NAMALWA (cell line): ENCODE data around the gene OSBPL3.

Experiments used
- DNase-seq: peaks from one replicate; pipeline ENCODE4 v3.0.0-alpha.2; 2015; ENCODE audit warnings: low spot score

The OSBPL3 gene

GRCh38 chr7:24980534-24981170, 674 bp upstream of the OSBPL3 start:
- DNase-seq: peak; percentile 81

DNA sequence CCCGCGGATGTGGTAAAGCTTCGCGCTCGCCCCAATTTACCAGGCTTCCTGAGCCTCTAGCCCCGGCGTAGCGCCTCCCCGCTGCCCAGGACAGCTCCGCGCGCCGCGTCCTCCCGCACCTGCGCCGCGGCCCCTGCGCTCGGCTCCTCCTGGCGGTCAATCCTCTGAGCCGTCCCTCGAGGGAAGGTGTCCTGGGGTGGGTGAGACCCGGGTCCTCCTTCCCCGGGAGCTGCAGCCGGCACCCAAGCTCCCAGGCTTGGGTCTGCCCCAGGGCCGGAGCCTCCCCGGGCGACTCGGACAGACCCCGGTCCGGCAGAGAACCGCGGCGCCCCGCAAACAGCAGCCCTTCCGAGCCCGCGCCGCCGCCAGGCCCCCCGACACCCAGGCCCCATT, 512 bp downstream of the OSBPL3 start:
- DNase-seq: peak; percentile 82

GRCh38 chr7:24978843-24979469, 1.0 kb downstream of the OSBPL3 start:
- no peak for DNase-seq

GRCh38 chr7:24975644-24976260, 4.2 kb downstream of the OSBPL3 start:
- DNase-seq: no peak

DNA sequence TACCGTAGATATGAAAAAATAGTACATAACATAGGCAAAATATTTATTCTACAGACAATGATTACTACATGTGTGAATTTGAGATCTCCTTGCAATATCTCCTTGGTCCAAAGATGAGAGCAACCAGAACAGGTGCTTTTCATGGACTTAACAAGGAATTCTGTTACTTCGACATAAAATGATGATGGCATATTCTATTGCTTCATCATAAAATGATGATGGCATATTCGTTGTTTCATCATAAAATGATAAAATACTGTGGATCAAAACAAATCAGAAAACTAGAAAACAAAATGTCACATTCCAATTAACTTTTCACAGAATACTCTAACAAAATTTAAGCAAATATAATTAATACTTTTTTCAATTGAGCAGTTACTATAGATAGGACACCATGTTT, 4.8 kb downstream of the OSBPL3 start:
- no peak for DNase-seq

DNA sequence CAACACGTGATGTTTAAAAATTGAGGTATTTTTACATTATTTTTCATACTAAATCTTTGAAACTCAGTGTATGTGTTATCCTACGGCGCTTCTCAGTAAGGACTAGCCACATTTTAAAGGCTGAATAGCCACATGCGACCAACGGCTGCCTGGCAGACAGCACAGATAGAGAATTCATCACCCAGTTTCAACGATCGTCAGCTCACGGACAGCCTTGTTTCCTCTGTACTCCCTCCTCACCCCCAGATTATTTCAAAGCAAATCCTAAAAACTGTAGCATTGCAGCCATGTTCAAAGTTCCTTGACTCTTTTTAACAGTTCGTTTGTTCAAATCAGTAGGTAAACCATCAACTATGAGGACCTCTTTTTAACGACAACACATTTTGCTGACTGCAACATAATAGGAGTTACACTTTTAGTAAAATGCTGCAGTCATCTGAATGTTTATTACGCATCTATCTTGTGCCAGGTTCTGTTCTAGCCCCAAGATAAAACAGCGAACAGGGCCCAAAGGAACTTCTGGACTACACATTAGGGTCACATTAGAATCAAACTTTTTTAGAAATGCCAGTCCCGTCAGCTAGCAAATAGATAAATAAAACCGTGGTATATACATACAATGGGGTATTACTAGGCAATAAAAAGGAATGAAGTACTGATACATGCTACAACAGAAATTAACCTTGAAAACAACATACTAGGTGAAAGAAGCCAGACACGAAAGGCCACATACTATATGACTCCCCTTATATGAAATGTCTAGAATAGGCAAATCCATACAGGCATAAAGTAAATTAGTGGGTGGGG, 5.7 kb downstream of the OSBPL3 start:
- DNase-seq: no peak

GRCh38 chr7:24972991-24973390, 7.0 kb downstream of the OSBPL3 start:
- DNase-seq: no peak

DNA sequence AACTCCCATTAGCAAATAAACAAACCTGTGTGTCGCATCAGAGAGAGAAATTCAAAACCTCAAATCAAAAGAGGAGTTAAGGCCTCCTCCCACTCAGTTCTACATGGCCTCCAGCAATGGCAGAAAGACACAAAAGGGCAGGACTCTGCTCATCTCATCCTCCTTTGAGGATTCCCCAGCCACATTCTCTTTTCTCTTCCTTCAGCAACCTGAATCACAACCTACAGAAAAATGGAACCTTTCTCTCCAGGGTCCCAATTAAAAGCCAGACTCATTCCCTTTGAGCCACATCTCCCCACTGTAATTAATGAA, 7.9 kb downstream of the OSBPL3 start:
- DNase-seq: no peak

- DNase-seq: no peak
These were observed 8.4 kb downstream of the OSBPL3 start for GRCh38 chr7:24971333-24972165.

DNA sequence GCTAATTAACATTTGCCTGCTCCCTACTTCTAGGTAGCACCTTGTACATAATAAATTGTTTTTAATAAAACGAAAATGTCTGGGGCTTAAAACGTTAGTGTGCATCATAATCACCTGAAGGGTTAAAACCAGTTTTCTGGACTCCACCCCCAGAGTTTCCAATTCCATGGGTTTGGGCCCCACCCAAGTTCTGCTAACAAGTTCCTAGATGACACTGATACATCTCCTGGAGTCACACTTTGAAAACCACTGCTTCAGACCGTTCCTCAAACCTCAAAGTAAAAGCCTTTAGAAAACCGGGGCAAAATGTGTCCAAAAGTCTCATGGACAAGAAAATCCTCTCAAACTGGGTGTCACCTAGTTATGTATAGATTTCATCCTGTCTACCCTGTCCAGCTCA, 9.3 kb downstream of the OSBPL3 start:
- DNase-seq: no peak

DNA sequence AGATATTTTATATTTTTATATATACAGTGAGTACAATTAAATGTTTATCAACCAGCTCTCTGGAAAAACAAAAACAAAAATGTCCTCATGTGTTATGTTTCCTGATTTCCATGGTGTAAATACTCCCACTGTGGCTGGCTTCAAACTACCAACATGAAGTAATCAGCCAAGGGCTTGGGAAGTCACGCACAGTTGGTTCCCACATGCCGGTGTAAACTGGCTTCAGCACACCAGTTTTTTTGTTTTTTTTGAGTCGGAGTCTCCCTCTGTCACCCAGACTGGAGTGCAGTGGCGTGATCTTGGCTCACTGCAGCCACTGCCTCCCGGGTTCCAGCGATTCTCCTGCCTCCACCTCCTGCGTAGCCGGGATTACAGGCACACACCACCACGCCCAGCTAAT, 11.8 kb downstream of the OSBPL3 start:
- DNase-seq: no peak

- peak; percentile 26 for DNase-seq
These were observed 12.3 kb downstream of the OSBPL3 start for GRCh38 chr7:24967696-24968095.

- DNase-seq: no peak
These were observed 13.2 kb downstream of the OSBPL3 start for GRCh38 chr7:24966802-24967201.

DNA sequence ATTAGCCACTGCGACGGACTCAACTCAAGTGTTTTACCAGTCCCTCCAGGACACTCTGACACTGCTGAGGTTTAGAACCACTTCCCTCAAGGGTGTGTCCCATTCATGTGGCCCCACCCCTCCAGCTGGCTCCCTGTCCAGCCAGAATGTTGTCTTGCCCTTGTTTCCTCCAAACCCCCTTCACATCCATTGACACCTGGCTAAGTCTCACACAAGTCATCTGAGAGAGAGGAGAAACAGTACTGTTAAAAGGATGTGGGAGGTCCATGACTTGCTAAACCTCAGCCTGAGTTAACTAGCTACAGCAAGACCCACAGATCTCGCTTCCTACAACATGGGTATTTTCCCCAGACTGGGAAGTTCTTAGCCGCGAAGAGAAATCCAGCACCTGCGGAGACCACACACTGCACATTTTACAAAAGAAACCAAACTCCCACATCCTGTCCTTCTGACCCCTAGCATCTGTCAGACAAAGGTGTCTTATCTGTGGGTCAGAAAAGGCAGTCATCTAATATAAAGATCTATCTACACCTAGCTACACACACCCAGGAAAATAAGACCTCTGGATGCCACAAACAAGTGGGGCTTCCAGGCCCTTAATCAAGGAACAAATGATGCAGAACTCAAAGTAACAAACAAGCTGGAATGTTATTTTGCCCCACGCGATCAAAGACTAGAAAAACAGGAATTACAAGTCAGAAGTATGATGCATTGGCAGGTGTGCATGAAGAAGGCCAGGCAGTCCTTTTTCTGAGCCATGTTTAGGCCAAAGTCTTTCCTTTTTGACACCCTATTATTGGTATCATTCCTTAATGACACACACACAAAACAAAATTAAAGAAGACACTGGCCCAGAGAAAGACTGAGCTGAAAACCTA, 13.9 kb downstream of the OSBPL3 start:
- DNase-seq: peak; percentile 56

- DNase-seq: no peak
These were observed 15.8 kb downstream of the OSBPL3 start for GRCh38 chr7:24964191-24964590.

GRCh38 chr7:24963218-24963617, 16.8 kb downstream of the OSBPL3 start:
- DNase-seq: peak; percentile 78

DNA sequence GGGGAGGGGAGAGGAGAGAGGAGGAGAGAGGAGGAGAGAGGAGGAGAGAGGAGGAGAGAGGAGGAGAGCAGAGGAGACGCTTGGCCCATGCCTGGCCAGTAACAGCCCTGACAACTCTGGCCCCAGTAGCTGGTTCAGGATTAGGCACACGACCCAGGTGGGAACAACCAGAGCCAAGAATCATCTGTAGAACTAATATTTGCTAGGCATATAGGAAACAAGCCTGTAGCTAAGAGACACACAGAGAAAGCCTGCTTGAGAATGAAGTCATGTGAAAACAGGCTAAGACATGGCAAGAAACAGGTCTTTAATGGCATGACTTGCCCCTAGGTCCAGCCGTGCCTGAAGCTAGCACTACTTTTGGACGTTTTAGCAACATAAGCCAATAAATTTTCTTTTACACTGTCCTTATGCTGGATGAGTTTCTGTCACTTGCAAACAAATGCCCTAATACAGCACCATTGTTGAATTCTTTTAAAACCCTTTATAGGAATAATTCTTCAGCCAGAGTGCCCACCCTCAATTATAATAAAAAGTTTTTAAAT, 17.5 kb downstream of the OSBPL3 start:
- no peak for DNase-seq

- no peak for DNase-seq
These were observed 20.1 kb downstream of the OSBPL3 start for GRCh38 chr7:24959735-24960485.

GRCh38 chr7:24958399-24958798, 21.6 kb downstream of the OSBPL3 start:
- no peak for DNase-seq

GRCh38 chr7:24956021-24956420, 24.0 kb downstream of the OSBPL3 start:
- no peak for DNase-seq
